HL-60 (cell line): ENCODE results near the gene CXCL14.

Source experiments
- DNase-seq, 2 experiments: peaks; one replicate each; pipeline ENCODE4 v3.0.0-alpha.2; 2010 to 2020; ENCODE audit warnings: low read depth in 1 of 2, low spot score in 1 of 2
- H3K27ac ChIP-seq: fragments of 250-450 bp; sonication (Bioruptor Pico); replicated peaks from 2 replicates; pipeline ENCODE4 v1.5.1; 2020; ENCODE audit warnings: mild to moderate bottlenecking, moderate library complexity
- H3K27me3 ChIP-seq: fragments of 250-450 bp; sonication (Bioruptor Pico); 2 replicates; pipeline ENCODE4 v1.5.1; 2021; ENCODE audit warnings: mild to moderate bottlenecking, moderate library complexity; ENCODE audit not compliant: insufficient read depth, poor library complexity, severe bottlenecking
- H3K4me3 ChIP-seq: replicated peaks from 2 replicates; pipeline ENCODE4 v1.5.1; 2011; ENCODE audit warnings: mild to moderate bottlenecking, control low read depth, low read length; ENCODE audit not compliant: insufficient read depth
- GABPA ChIP-seq: IDR thresholded peaks from 2 replicates; pipeline ENCODE4 v1.6.1; 2012; ENCODE audit warnings: low read depth
- POLR2AphosphoS5 ChIP-seq: IDR thresholded peaks from 2 replicates; pipeline ENCODE4 v1.6.1; 2012; ENCODE audit warnings: low read depth
- REST ChIP-seq: IDR thresholded peaks from 2 replicates; pipeline ENCODE4 v1.6.1; 2012; ENCODE audit warnings: low read depth; ENCODE audit not compliant: insufficient replicate concordance
- SPI1 ChIP-seq: IDR thresholded peaks from 2 replicates; pipeline ENCODE4 v1.6.1; 2012; ENCODE audit warnings: low read depth, mild to moderate bottlenecking, borderline replicate concordance
- TF ChIP-seq, protein P1 (sequence below): IDR thresholded peaks from one replicate; pipeline ENCODE4 v1.5.1; 2011; ENCODE audit warnings: low read length, control low read depth, inconsistent platforms; ENCODE audit not compliant: insufficient read depth

The CXCL14 gene

DNA sequence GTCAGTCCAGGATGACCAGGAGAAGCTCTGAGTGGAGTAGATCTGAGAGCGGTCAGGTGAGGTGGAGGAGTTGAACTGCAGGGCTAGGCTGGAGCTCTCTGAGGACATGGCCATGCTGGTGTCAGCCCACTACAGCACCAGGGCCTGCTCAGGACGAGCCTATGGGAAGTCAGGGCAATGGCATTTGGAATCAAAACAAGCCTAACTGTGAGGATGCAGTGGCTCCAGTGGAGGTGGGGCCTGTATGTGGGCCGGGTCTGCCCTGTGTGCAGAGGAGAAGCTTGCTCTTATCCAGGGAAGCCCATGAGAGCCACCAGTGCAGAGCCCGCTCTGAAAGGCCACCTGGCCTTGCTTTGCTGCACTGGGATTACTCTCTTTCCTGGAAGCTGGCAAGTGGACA, 11.1 kb downstream of the CXCL14 start:
- no peak for DNase-seq
- TF ChIP-seq SPI1 = no peak
- no peak for TF ChIP-seq REST
- no peak for TF ChIP-seq GABPA
- TF ChIP-seq, protein P1, sequence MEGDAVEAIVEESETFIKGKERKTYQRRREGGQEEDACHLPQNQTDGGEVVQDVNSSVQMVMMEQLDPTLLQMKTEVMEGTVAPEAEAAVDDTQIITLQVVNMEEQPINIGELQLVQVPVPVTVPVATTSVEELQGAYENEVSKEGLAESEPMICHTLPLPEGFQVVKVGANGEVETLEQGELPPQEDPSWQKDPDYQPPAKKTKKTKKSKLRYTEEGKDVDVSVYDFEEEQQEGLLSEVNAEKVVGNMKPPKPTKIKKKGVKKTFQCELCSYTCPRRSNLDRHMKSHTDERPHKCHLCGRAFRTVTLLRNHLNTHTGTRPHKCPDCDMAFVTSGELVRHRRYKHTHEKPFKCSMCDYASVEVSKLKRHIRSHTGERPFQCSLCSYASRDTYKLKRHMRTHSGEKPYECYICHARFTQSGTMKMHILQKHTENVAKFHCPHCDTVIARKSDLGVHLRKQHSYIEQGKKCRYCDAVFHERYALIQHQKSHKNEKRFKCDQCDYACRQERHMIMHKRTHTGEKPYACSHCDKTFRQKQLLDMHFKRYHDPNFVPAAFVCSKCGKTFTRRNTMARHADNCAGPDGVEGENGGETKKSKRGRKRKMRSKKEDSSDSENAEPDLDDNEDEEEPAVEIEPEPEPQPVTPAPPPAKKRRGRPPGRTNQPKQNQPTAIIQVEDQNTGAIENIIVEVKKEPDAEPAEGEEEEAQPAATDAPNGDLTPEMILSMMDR = no peak
- no peak for TF ChIP-seq POLR2AphosphoS5
- H3K27me3 ChIP-seq = no peaks in the 10 kb centered on the region
- H3K27ac ChIP-seq = no peak overlapping the region
- H3K4me3 ChIP-seq = no peak overlapping the region

GRCh38 chr5:135566422-135567400, 12.1 kb downstream of the CXCL14 start:
- no peak overlapping the region for H3K27ac ChIP-seq
- no peak for DNase-seq
- no peaks in the 10 kb centered on the region for H3K27me3 ChIP-seq
- TF ChIP-seq POLR2AphosphoS5 (no peak), REST (no peak), SPI1 (no peak), GABPA (no peak)
- TF ChIP-seq, protein P1 = no peak
- H3K4me3 ChIP-seq = no peak overlapping the region

GRCh38 chr5:135565725-135566421, 12.9 kb downstream of the CXCL14 start:
- Histone ChIP-seq H3K27ac (no peak overlapping the region), H3K4me3 (no peak overlapping the region), H3K27me3 (no peaks in the 10 kb centered on the region)
- TF ChIP-seq SPI1 (no peak), GABPA (no peak)
- TF ChIP-seq, protein P1 = peak; percentile 74
- DNase-seq = peak; percentile 28 to 49
